22Rv1 (cell line): ENCODE results near the gene CORO1C.
"Not testable (repeated sequence)": the region's sequence is repeated elsewhere in the genome, so short reads cannot be mapped to it uniquely, and the experiment has no call there.

ENCODE experiments used
- H3K27ac ChIP-seq: fragments of 450-650 bp; 2 replicates; pipeline ENCODE4 v1.5.1; 2017
- ZFX ChIP-seq: fragments of 450-650 bp; IDR thresholded peaks from 2 replicates; pipeline ENCODE4 v1.6.1; 2017; ENCODE audit warnings: antibody characterized with exemption, borderline replicate concordance
- TF ChIP-seq, protein P1 (sequence below): fragments of 450-650 bp; IDR thresholded peaks from 2 replicates; pipeline ENCODE4 v1.5.1; 2017; ENCODE audit warnings: mild to moderate bottlenecking

CORO1C gene

DNA sequence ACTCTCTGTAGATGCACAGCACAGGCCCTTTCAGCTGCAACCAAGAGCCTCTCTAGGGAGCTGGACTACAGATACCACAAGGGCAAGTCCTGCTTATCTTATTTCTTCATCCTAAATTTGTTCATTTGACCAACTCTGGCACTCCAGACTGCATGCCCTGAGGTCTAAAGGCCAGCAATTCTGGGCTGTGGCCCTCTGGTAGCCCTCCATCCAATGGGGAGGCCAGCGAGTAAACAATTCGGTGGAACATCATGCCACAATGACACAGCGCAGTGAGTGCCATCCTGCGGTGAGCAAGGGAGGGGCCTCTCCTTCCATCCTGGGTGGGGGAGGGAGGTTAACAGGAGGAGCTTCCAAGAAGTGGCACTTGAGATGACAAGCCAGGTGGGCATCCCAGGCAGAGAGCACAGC lies 97.0 kb downstream of the CORO1C start:
- TF ChIP-seq, protein P1, sequence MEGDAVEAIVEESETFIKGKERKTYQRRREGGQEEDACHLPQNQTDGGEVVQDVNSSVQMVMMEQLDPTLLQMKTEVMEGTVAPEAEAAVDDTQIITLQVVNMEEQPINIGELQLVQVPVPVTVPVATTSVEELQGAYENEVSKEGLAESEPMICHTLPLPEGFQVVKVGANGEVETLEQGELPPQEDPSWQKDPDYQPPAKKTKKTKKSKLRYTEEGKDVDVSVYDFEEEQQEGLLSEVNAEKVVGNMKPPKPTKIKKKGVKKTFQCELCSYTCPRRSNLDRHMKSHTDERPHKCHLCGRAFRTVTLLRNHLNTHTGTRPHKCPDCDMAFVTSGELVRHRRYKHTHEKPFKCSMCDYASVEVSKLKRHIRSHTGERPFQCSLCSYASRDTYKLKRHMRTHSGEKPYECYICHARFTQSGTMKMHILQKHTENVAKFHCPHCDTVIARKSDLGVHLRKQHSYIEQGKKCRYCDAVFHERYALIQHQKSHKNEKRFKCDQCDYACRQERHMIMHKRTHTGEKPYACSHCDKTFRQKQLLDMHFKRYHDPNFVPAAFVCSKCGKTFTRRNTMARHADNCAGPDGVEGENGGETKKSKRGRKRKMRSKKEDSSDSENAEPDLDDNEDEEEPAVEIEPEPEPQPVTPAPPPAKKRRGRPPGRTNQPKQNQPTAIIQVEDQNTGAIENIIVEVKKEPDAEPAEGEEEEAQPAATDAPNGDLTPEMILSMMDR: no peak
- no peak for TF ChIP-seq ZFX
- no peak overlapping the region for H3K27ac ChIP-seq

DNA sequence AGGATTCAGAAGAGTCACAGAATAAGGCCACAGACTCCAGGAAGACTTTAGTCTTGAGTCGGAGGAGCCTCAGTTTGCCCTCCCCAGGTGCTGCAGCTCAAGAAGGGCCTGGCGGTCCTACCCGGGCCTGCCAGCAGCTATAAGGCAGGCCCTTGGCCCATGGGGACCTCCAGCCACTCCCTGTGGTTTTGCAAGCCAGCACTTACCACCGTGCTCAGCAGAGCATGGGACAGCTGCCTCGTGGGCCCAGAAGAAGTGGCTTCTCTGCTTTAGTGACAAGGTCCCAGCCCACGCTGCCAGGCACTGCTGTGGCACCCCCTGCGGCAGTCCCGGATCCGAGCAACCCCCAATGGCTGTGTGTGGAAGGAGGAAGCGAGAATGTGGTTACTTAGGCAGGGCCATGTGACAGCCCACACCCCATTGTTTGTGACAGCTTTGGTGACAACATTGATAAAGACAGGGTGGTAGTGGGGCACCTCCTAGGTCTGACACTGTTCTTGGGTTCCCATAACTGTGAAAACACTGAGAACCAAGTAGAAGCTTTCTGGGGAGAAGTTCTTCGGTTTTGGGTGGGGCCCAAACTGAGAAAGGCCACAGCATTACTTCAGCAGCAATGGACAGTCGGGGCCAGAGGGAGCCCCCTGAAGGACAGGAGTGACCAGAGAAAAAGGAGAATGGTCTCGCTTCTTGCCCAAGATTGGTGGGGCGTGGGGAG lies 97.6 kb downstream of the CORO1C start, which contains the start of gene SELPLG:
SELPLG (minus strand) TSS at position 361 of the 715 bp plus-strand sequence. CDS start 9,587 bp downstream, outside the sequence.
- no peak within 1 kb of the TSS for H3K27ac ChIP-seq
- TF ChIP-seq ZFX: no peak
- TF ChIP-seq, protein P1: no peak

DNA sequence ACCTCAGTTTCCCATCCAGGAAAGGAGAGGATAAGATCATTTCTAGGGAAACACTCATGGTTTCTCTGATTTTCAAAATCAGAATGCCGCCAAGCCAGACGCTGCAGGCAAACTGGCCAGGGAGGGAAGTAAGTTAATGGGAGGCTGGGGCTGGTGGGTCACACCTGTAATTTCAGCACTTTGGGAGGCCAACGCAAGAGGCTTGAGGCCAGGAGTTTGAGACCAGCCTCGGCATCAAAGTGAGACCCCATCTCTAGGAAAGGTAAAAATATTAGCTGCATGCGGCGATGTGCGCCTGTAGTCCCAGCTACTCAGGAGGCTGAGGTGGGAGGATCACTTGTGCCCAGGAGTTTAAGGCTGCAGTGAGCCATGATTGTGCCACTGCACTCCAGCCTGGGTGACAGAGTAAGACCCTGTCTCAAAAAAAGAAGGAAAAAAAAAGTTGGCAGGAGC lies 98.2 kb downstream of the CORO1C start:
- TF ChIP-seq ZFX: no peak
- TF ChIP-seq, protein P1: no peak
- no peak overlapping the region for H3K27ac ChIP-seq

DNA sequence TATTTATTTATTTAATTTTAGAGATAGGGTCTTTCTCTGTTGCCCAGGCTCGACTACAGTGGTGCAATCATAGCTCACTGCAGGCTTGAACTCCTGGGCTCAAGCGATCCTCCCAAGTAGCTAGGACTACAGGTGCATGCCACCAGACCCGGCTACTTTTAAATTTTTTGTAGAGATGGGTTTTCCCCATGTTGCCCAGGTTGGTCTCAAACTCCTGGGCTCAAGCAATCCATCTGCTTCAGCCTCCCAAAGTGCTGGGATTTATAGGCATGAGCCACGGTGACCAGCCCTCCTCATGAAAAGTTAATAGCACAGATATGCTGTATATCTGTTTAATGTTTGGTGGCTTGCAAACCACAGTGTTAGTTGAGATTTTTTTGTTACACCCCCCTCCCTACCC lies 100.1 kb downstream of the CORO1C start:
- H3K27ac ChIP-seq: not testable (repeated sequence)

DNA sequence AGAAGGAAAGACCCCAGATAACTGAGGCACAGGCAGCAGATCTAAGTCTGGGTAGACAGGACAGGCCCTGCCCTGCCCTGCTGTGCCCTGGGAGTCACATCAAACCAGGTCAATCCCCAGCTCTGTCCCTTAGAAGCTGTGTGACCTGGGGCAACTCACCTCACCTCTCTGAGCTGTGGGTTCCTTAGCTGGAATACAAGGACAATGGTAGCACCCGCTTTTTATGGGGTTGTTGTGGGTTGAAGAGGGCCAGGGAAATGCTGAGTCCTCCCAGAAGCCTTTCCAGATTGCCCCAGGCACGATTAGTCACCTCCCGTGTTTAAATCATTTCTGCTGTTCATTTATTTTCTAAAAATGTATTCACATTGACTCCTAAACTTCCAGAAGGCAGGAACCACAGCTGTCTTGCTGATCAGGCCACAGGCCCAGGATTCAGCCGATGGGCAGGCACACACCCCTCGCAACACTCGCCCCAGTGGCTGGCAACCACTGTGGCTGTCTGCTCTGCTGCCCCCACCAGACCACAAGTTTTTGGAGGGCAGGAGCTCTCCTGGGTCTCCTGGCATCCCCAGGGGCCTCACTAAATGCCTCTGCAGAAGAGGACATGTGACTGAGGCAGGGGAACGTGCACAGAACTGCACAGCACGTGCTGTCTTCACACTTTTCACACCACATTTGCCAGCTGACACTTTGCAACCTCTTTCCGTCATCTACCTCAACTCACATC lies 100.7 kb downstream of the CORO1C start:
- H3K27ac ChIP-seq: no peak overlapping the region
- TF ChIP-seq ZFX: no peak
- TF ChIP-seq, protein P1: no peak

DNA sequence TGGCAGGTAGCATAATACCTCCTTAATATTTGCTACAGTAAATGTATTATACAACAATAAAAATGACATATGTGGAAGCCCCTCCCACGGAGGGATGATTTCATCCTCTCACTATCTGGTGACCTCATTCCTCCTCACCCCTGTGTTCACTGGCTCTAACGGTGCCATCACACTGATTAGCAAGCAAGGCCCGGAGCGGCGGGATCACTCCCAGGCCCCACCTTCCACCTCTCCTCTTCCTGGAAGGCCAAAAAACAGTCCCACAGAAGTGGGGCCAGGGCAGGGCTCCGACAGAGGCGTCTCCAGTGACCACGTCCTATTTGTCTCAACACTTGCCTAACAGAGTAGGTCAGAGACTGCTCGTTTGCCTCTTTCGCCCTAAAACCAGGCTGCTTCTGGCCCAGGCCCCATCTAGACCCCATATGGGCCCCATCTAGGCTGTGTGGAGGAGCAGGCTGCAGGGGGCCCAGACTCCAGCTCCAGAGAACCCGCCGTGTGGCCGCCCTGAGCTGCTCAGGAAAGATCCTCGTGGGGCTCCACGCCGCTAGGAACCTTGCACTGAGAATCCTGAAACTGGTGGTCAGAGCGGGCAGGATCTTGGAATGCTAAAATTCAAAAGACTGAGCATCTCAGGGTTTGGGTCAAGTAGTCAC lies 101.4 kb downstream of the CORO1C start:
- H3K27ac ChIP-seq: no peak overlapping the region

DNA sequence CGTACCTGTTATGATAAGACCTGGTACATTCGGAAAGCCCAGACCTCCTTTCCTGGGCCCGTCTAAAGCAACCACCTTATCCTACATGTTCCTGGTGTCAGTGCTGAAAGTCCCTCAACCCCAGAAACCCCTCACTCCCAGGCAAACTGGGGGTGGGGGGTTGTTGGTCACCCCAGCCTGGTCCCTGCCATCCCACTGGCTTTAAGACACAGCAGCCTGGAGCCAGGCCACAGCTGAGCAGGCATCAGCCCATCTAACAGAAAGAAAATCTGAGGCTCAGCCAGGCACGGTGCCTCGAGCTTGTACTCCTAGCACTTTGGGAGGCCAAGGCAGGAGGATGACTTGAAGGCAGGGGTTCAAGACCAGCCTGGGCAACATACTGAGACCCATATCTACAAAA lies 102.2 kb downstream of the CORO1C start:
- no peak for TF ChIP-seq ZFX
- TF ChIP-seq, protein P1: no peak
- H3K27ac ChIP-seq: no peak overlapping the region

More for the DNA sequence above, 101.4 kb downstream of the CORO1C start:
- TF ChIP-seq ZFX: no peak
- TF ChIP-seq, protein P1: no peak
